Neural cell (in vitro differentiated cells): ENCODE data around the gene ARHGEF10L. TPM values are rescaled to one million over a fixed set of nuclear protein-coding genes. Genes with fewer than 3 reads are reported as not detected.

Source experiments
- H2AFZ ChIP-seq: fragments of 200-600, 300-800 bp; sonication (generic), shearing (Covaris generic); 2 replicates; pipeline ENCODE4 v1.6.0; 2014; ENCODE audit warnings: low read depth, mild to moderate bottlenecking, antibody characterized with exemption, low read length, moderate library complexity
- H3F3A ChIP-seq: fragments of 200-600 bp; shearing (Covaris generic); 2 replicates; pipeline ENCODE4 v1.6.1; 2016; ENCODE audit warnings: mild to moderate bottlenecking, moderate library complexity, mixed read lengths, antibody characterized with exemption, low read length; ENCODE audit not compliant: insufficient read depth, poor library complexity, severe bottlenecking
- H3K27ac ChIP-seq: fragments of 200-600, 300-800 bp; sonication (generic), shearing (Covaris generic); 2 replicates; pipeline ENCODE4 v1.5.1; 2014; ENCODE audit warnings: mild to moderate bottlenecking, low read length, moderate library complexity
- H3K27me3 ChIP-seq: fragments of 300-800, 200-600 bp; sonication (generic), shearing (Covaris generic); 2 replicates; pipeline ENCODE4 v1.6.0; 2014; ENCODE audit warnings: mild to moderate bottlenecking, low read depth, low read length, moderate library complexity; ENCODE audit not compliant: insufficient read depth
- H3K36me3 ChIP-seq: fragments of 300-800, 200-600 bp; sonication (generic), shearing (Covaris generic); 2 replicates; pipeline ENCODE4 v1.5.1; 2014; ENCODE audit warnings: mild to moderate bottlenecking, antibody characterized with exemption, low read length, moderate library complexity; ENCODE audit not compliant: insufficient read depth
- H3K4me2 ChIP-seq: fragments of 300-800, 200-600 bp; sonication (generic), shearing (Covaris generic); 2 replicates; pipeline ENCODE4 v1.6.0; 2014; ENCODE audit warnings: mild to moderate bottlenecking, low read length
- H3K4me3 ChIP-seq: fragments of 300-800, 200-600 bp; sonication (generic), shearing (Covaris generic); 2 replicates; pipeline ENCODE4 v1.5.1; 2014; ENCODE audit warnings: mild to moderate bottlenecking, low read length, moderate library complexity
- H3K79me2 ChIP-seq: fragments of 200-600 bp; shearing (Covaris generic); replicated peaks from 2 replicates; pipeline ENCODE4 v1.6.0; 2014; ENCODE audit warnings: mild to moderate bottlenecking, low read length, moderate library complexity; ENCODE audit not compliant: insufficient read depth
- H3K9ac ChIP-seq: fragments of 300-800, 200-600 bp; sonication (generic), shearing (Covaris generic); 2 replicates; pipeline ENCODE4 v1.6.1; 2016; ENCODE audit warnings: mild to moderate bottlenecking, low read length, mixed read lengths
- H3K9me2 ChIP-seq: fragments of 200-600 bp; shearing (Covaris generic); 2 replicates; pipeline ENCODE4 v1.6.1; 2016; ENCODE audit warnings: mild to moderate bottlenecking, low read length, mixed read lengths; ENCODE audit not compliant: insufficient read depth
- H3K9me3 ChIP-seq: fragments of 200-600, 300-800 bp; sonication (generic), shearing (Covaris generic); 2 replicates; pipeline ENCODE4 v1.6.1; 2016; ENCODE audit warnings: mild to moderate bottlenecking, mixed run types, low read length, moderate library complexity, mixed read lengths
- H4K20me1 ChIP-seq: fragments of 200-600 bp; shearing (Covaris generic); 2 replicates; pipeline ENCODE4 v1.6.1; 2016; ENCODE audit warnings: mild to moderate bottlenecking, mixed run types; ENCODE audit not compliant: insufficient read depth
- CTCF ChIP-seq: fragments of 450-650 bp; IDR thresholded peaks from 2 replicates; pipeline ENCODE4 v1.5.1; 2014; ENCODE audit warnings: antibody characterized with exemption, mild to moderate bottlenecking, moderate library complexity; ENCODE audit not compliant: poor library complexity, severe bottlenecking
- EP300 ChIP-seq: fragments of 450-650 bp; conservative IDR thresholded peaks from 2 replicates; pipeline ENCODE4 v1.6.1; 2014; ENCODE audit warnings: antibody characterized with exemption, mild to moderate bottlenecking, moderate library complexity; ENCODE audit not compliant: poor library complexity, severe bottlenecking
- EZH2 ChIP-seq: fragments of 200-600, 300-800 bp; shearing (Covaris generic), sonication (generic); IDR thresholded peaks from 2 replicates; pipeline ENCODE4 v1.6.1; 2014; ENCODE audit warnings: antibody characterized with exemption, low read length, borderline replicate concordance, mild to moderate bottlenecking; ENCODE audit not compliant: insufficient read depth, poor library complexity, severe bottlenecking
- MXI1 ChIP-seq: fragments of 450-650 bp; conservative IDR thresholded peaks from 2 replicates; pipeline ENCODE4 v1.6.1; 2014; ENCODE audit warnings: antibody characterized with exemption, mild to moderate bottlenecking; ENCODE audit not compliant: poor library complexity, severe bottlenecking
- POLR2AphosphoS5 ChIP-seq: IDR thresholded peaks from 2 replicates; pipeline ENCODE4 v1.6.1; 2012
- RAD21 ChIP-seq: fragments of 450-650 bp; conservative IDR thresholded peaks from 2 replicates; pipeline ENCODE4 v1.6.1; 2014; ENCODE audit warnings: antibody characterized with exemption, mild to moderate bottlenecking, moderate library complexity
- REST ChIP-seq: IDR thresholded peaks from 2 replicates; pipeline ENCODE4 v1.6.1; 2012; ENCODE audit warnings: borderline replicate concordance
- SMC3 ChIP-seq: fragments of 450-650 bp; conservative IDR thresholded peaks from 2 replicates; pipeline ENCODE4 v1.6.1; 2014; ENCODE audit warnings: antibody characterized with exemption, mild to moderate bottlenecking, moderate library complexity; ENCODE audit not compliant: poor library complexity
- TAF1 ChIP-seq: IDR thresholded peaks from 2 replicates; pipeline ENCODE4 v1.6.1; 2012; ENCODE audit warnings: low read depth
- polyA plus RNA-seq: library from polyadenylated mRNA; depleted of rRNA; stranded (reverse); fragments of >200 nt; gene quantifications from 2 replicates; pipeline ENCODE4 v1.2.3, GENCODE V29; 2014

ARHGEF10L gene
- polyA plus RNA-seq, 1 donor from 2014 or later = 123 TPM

GRCh38 chr1:17581389-17582123, 42.1 kb downstream of the ARHGEF10L start:
- H3F3A ChIP-seq = no peaks in the 10 kb centered on the region
- H4K20me1 ChIP-seq = no peaks in the 10 kb centered on the region
- H3K27ac ChIP-seq = no peak overlapping the region
- no peaks in the 10 kb centered on the region for H3K36me3 ChIP-seq
- no peak overlapping the region for H3K4me3 ChIP-seq
- no peak for TF ChIP-seq POLR2AphosphoS5
- no peak for TF ChIP-seq TAF1
- no peak for TF ChIP-seq REST
- no peak for TF ChIP-seq MXI1
- no peak for TF ChIP-seq EZH2
- no peak for TF ChIP-seq RAD21
- no peak for TF ChIP-seq SMC3
- no peak for TF ChIP-seq EP300
- TF ChIP-seq CTCF = no peak
- no peaks in the 10 kb centered on the region for H3K79me2 ChIP-seq
- H3K9ac ChIP-seq = no peak overlapping the region
- no peak overlapping the region for H2AFZ ChIP-seq
- no peaks in the 10 kb centered on the region for H3K9me3 ChIP-seq
- no peaks in the 10 kb centered on the region for H3K27me3 ChIP-seq
- no peaks in the 10 kb centered on the region for H3K9me2 ChIP-seq
- no peak overlapping the region for H3K4me2 ChIP-seq

GRCh38 chr1:17582124-17582774, 42.8 kb downstream of the ARHGEF10L start:
- TF ChIP-seq REST = no peak
- TF ChIP-seq POLR2AphosphoS5 = no peak
- TF ChIP-seq RAD21 = no peak
- Histone ChIP-seq H3K27me3 (no peaks in the 10 kb centered on the region), H3K27ac (no peak overlapping the region)

More at GRCh38 chr1:17582124-17582774, 42.8 kb downstream of the ARHGEF10L start:
- no peak overlapping the region for H3K4me2 ChIP-seq
- no peak overlapping the region for H3K9ac ChIP-seq
- H3F3A ChIP-seq = no peaks in the 10 kb centered on the region
- no peaks in the 10 kb centered on the region for H3K9me3 ChIP-seq
- no peaks in the 10 kb centered on the region for H3K9me2 ChIP-seq
- H4K20me1 ChIP-seq = no peaks in the 10 kb centered on the region
- no peak overlapping the region for H3K4me3 ChIP-seq
- no peak overlapping the region for H2AFZ ChIP-seq
- no peaks in the 10 kb centered on the region for H3K79me2 ChIP-seq
- H3K36me3 ChIP-seq = no peaks in the 10 kb centered on the region
